ENCODE data around the gene FAM180A.

FAM180A gene

DNA sequence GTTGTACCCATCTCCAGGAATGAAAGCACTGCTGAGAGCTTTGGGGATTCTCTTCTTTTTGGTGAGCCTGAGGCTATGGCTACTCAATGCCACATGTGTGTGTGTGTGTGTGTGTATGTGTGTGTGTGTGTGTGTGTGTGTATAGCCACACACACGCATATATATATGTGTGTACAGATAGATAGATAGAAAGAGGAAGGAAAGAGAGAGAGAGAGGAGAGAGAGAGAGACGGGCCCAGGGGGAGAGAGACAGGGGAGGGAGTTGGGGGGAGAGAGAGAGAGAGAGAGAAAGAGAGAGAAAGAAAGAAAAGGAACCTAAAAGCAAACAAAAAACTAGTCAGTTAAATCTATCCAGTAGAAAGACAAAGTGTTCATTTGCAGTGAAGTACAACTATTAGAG, 28.9 kb downstream of the FAM180A start:
- no peak for DNase-seq
- H2BK5ac ChIP-seq (ENCODE audit: low read length), result no peak overlapping the region
- H3K56ac ChIP-seq (ENCODE audit: low read length), result no peak overlapping the region
- no peak overlapping the region for H2AK5ac ChIP-seq (ENCODE audit: low read length)
- no peak overlapping the region for H3K4ac ChIP-seq (ENCODE audit: low read depth, low read length)
- H3K4me2 ChIP-seq (ENCODE audit: low read length), result no peak overlapping the region
- no peak overlapping the region for H3K18ac ChIP-seq (ENCODE audit: low read length)
- H4K5ac ChIP-seq (ENCODE audit: low read length), result no peak overlapping the region
- H3K27ac ChIP-seq (ENCODE audit: low read depth, low read length), result no peak overlapping the region
- H3K27me3 ChIP-seq (ENCODE audit: insufficient read depth, low read length, poor library complexity), result no peaks in the 10 kb centered on the region
- no peak overlapping the region for H2BK120ac ChIP-seq (ENCODE audit: low read depth, low read length)
- no peaks in the 10 kb centered on the region for H3K79me2 ChIP-seq (ENCODE audit: control insufficient read depth, insufficient read depth, low read length)
- no CpG with 5 or more reads among the region's 2 CpGs for WGBS (ENCODE audit: extremely low coverage, insufficient coverage, low lambda C conversion rate)
- H3K23ac ChIP-seq (ENCODE audit: low read length), result no peak overlapping the region
- H3K36me3 ChIP-seq (ENCODE audit: control insufficient read depth, insufficient read depth, low read length), result no peaks in the 10 kb centered on the region
- no peak overlapping the region for H2BK15ac ChIP-seq (replicated peaks; ENCODE audit: low read depth)
- H3K4me3 ChIP-seq (ENCODE audit: low read length), result no peak overlapping the region
- H3K9ac ChIP-seq (ENCODE audit: low read length), result no peak overlapping the region
- peaks cover 5% of the 10 kb centered on the region for H3K4me1 ChIP-seq (ENCODE audit: control insufficient read depth, low read depth, low read length)
- H3K79me1 ChIP-seq (ENCODE audit: low read length), result no peaks in the 10 kb centered on the region
- H4K8ac ChIP-seq (ENCODE audit: low read depth, low read length), result no peak overlapping the region

DNA sequence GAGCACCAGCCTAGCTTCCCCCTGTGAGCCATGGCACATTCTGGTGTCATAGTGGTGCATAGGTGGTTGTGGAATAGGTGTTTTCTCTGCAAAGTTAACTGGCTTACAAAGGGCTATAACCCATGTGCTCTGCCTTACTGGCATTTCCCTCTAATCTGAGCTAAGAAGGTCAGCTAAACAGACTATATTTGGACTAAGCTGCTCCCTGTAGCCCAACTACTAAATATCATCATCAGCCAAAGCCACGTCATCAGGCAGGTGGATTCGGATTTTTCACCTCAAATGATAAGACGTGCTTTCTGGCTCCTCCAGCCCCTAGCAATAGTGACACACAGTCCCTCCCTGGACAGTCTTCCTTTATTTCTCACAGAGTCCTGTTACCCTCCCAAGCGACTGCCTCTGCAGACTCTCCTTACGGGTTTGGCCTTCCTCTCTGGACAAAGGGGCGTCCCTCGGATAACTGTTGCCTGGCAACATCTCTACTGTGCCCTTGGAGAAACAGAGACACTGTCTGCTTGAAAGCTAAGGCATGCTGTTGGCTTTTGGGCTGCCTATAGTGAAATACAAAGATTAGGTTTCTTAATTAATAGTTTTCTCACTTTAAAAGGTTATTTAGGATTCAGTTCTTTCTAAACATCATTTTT, 29.7 kb downstream of the FAM180A start:
- Histone ChIP-seq H4K8ac (ENCODE audit: low read depth, low read length) (no peak overlapping the region), H3K18ac (ENCODE audit: low read length) (no peak overlapping the region), H3K27me3 (ENCODE audit: insufficient read depth, low read length, poor library complexity) (no peaks in the 10 kb centered on the region), H2BK15ac (replicated peaks; ENCODE audit: low read depth) (no peak overlapping the region), H4K5ac (ENCODE audit: low read length) (no peak overlapping the region), H3K9ac (ENCODE audit: low read length) (no peak overlapping the region), H2BK5ac (ENCODE audit: low read length) (no peak overlapping the region), H3K4me3 (ENCODE audit: low read length) (no peak overlapping the region), H3K79me2 (ENCODE audit: control insufficient read depth, insufficient read depth, low read length) (no peaks in the 10 kb centered on the region), H2AK5ac (ENCODE audit: low read length) (no peak overlapping the region), H3K79me1 (ENCODE audit: low read length) (no peaks in the 10 kb centered on the region), H3K36me3 (ENCODE audit: control insufficient read depth, insufficient read depth, low read length) (no peaks in the 10 kb centered on the region), H3K4ac (ENCODE audit: low read depth, low read length) (no peak overlapping the region), H3K4me1 (ENCODE audit: control insufficient read depth, low read depth, low read length) (peaks cover 11% of the 10 kb centered on the region), H3K4me2 (ENCODE audit: low read length) (no peak overlapping the region), H3K27ac (ENCODE audit: low read depth, low read length) (no peak overlapping the region), H3K23ac (ENCODE audit: low read length) (no peak overlapping the region), H2BK120ac (ENCODE audit: low read depth, low read length) (no peak overlapping the region), H3K56ac (ENCODE audit: low read length) (no peak overlapping the region)
- no CpG with 5 or more reads among the region's 7 CpGs for WGBS (ENCODE audit: extremely low coverage, insufficient coverage, low lambda C conversion rate)
- peak; percentile 40 for DNase-seq

DNA sequence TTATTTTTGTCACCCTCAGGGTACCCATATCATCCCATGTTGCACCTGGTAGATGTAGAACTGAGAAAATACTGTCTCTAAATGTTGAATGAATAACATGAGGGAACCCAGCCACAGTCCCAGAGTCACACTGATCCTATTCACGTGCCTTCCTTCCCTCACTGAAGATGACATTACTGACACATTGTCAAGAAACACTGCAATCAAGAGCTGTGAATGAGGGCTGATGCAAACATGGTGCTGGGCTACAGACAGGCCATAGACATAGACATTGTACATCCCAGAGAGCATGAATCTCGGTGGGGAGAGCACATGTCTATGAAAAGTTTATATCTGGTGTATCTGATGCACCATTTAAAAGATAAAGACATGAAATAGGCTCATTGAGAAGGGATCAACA, 30.4 kb downstream of the FAM180A start:
- H2BK15ac ChIP-seq (replicated peaks; ENCODE audit: low read depth), result no peak overlapping the region
- H3K79me2 ChIP-seq (ENCODE audit: control insufficient read depth, insufficient read depth, low read length), result no peaks in the 10 kb centered on the region
- no peak overlapping the region for H3K18ac ChIP-seq (ENCODE audit: low read length)
- no peaks in the 10 kb centered on the region for H3K27me3 ChIP-seq (ENCODE audit: insufficient read depth, low read length, poor library complexity)
- no peak overlapping the region for H3K23ac ChIP-seq (ENCODE audit: low read length)
- H3K56ac ChIP-seq (ENCODE audit: low read length), result no peak overlapping the region
- no peak overlapping the region for H2BK120ac ChIP-seq (ENCODE audit: low read depth, low read length)
- no peaks in the 10 kb centered on the region for H3K79me1 ChIP-seq (ENCODE audit: low read length)
- no peak overlapping the region for H4K5ac ChIP-seq (ENCODE audit: low read length)
- peaks cover 13% of the 10 kb centered on the region for H3K4me1 ChIP-seq (ENCODE audit: control insufficient read depth, low read depth, low read length)
- H3K4me3 ChIP-seq (ENCODE audit: low read length), result no peak overlapping the region
- no peak overlapping the region for H3K4ac ChIP-seq (ENCODE audit: low read depth, low read length)
- WGBS (ENCODE audit: extremely low coverage, insufficient coverage, low lambda C conversion rate), result no CpG with 5 or more reads among the region's 2 CpGs
- H3K9ac ChIP-seq (ENCODE audit: low read length), result no peak overlapping the region
- no peaks in the 10 kb centered on the region for H3K36me3 ChIP-seq (ENCODE audit: control insufficient read depth, insufficient read depth, low read length)
- H3K27ac ChIP-seq (ENCODE audit: low read depth, low read length), result no peak overlapping the region
- no peak overlapping the region for H2BK5ac ChIP-seq (ENCODE audit: low read length)
- no peak for DNase-seq
- no peak overlapping the region for H2AK5ac ChIP-seq (ENCODE audit: low read length)
- no peak overlapping the region for H4K8ac ChIP-seq (ENCODE audit: low read depth, low read length)
- H3K4me2 ChIP-seq (ENCODE audit: low read length), result no peak overlapping the region

DNA sequence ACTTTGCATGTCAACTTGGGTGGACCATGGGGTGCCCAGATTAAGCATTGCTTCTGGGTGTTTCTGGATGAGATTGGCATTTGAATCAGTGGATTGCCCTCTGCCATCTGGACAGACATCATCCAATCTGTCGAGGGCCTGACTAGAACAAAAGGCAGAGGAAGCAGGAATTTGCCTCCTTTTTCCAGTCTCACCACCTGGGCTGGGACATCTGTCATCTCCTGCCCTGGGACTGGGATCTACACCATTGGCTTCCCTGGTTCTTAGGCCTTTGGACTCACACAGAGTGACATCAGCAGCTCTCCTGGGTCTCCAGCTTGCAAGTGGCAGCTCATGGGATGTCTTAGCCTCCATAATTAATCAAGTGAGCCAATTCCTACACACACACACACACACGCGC, 30.9 kb downstream of the FAM180A start:
- H3K79me1 ChIP-seq (ENCODE audit: low read length), result no peaks in the 10 kb centered on the region
- H2BK5ac ChIP-seq (ENCODE audit: low read length), result no peak overlapping the region
- H3K4me1 ChIP-seq (ENCODE audit: control insufficient read depth, low read depth, low read length), result peaks cover 19% of the 10 kb centered on the region
- H3K79me2 ChIP-seq (ENCODE audit: control insufficient read depth, insufficient read depth, low read length), result no peaks in the 10 kb centered on the region
- no peak overlapping the region for H3K9ac ChIP-seq (ENCODE audit: low read length)
- H3K23ac ChIP-seq (ENCODE audit: low read length), result no peak overlapping the region
- no peak overlapping the region for H3K18ac ChIP-seq (ENCODE audit: low read length)
- no peak overlapping the region for H2BK120ac ChIP-seq (ENCODE audit: low read depth, low read length)
- no peak overlapping the region for H2AK5ac ChIP-seq (ENCODE audit: low read length)
- no peak overlapping the region for H3K4me3 ChIP-seq (ENCODE audit: low read length)
- no peak for DNase-seq
- no peak overlapping the region for H3K4me2 ChIP-seq (ENCODE audit: low read length)
- H3K4ac ChIP-seq (ENCODE audit: low read depth, low read length), result no peak overlapping the region
- H3K27ac ChIP-seq (ENCODE audit: low read depth, low read length), result no peak overlapping the region
- H4K8ac ChIP-seq (ENCODE audit: low read depth, low read length), result no peak overlapping the region
- H2BK15ac ChIP-seq (replicated peaks; ENCODE audit: low read depth), result no peak overlapping the region
- no peak overlapping the region for H3K56ac ChIP-seq (ENCODE audit: low read length)
- H4K5ac ChIP-seq (ENCODE audit: low read length), result no peak overlapping the region
- H3K36me3 ChIP-seq (ENCODE audit: control insufficient read depth, insufficient read depth, low read length), result no peaks in the 10 kb centered on the region
- WGBS (ENCODE audit: extremely low coverage, insufficient coverage, low lambda C conversion rate), result no CpG with 5 or more reads among the region's 3 CpGs
- H3K27me3 ChIP-seq (ENCODE audit: insufficient read depth, low read length, poor library complexity), result no peaks in the 10 kb centered on the region

DNA sequence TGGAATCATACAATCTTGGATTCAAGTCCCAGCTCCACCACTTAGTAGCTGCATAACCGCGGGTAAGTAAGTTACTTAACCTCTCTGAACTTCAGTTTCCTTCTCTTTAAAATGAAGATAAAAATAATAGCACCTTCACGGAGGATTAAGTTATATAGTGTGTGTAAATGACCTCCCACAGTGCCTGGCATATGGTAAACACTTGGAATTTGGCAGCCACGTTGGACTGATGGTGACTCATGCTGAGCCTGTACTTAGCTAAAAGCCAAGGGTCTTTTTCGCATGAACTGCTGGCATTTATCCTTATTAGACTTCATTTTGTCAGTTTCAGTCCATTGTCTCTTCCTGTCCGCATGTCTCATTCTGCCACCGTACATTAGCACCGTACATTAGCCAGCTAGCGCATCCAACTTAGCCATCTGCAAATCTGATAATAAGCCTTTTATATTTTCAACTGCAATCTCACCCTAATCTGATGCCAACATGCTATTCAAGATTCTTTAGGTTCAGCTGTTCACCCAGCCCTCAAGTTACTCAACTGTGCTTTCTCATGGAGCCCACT, 31.9 kb downstream of the FAM180A start:
- no peaks in the 10 kb centered on the region for H3K79me1 ChIP-seq (ENCODE audit: low read length)
- H4K8ac ChIP-seq (ENCODE audit: low read depth, low read length), result no peak overlapping the region
- H2AK5ac ChIP-seq (ENCODE audit: low read length), result no peak overlapping the region
- H3K56ac ChIP-seq (ENCODE audit: low read length), result no peak overlapping the region
- H3K36me3 ChIP-seq (ENCODE audit: control insufficient read depth, insufficient read depth, low read length), result no peaks in the 10 kb centered on the region
- no CpG with 5 or more reads among the region's 9 CpGs for WGBS (ENCODE audit: extremely low coverage, insufficient coverage, low lambda C conversion rate)
- no peaks in the 10 kb centered on the region for H3K27me3 ChIP-seq (ENCODE audit: insufficient read depth, low read length, poor library complexity)
- H3K4me1 ChIP-seq (ENCODE audit: control insufficient read depth, low read depth, low read length), result peaks cover 20% of the 10 kb centered on the region
- H4K5ac ChIP-seq (ENCODE audit: low read length), result no peak overlapping the region
- no peak overlapping the region for H3K18ac ChIP-seq (ENCODE audit: low read length)
- H3K9ac ChIP-seq (ENCODE audit: low read length), result no peak overlapping the region
- no peak overlapping the region for H3K27ac ChIP-seq (ENCODE audit: low read depth, low read length)
- H3K23ac ChIP-seq (ENCODE audit: low read length), result no peak overlapping the region
- no peak overlapping the region for H2BK15ac ChIP-seq (replicated peaks; ENCODE audit: low read depth)
- no peaks in the 10 kb centered on the region for H3K79me2 ChIP-seq (ENCODE audit: control insufficient read depth, insufficient read depth, low read length)
- no peak overlapping the region for H3K4me3 ChIP-seq (ENCODE audit: low read length)
- DNase-seq, result peak; percentile 73
- H2BK120ac ChIP-seq (ENCODE audit: low read depth, low read length), result no peak overlapping the region
- H2BK5ac ChIP-seq (ENCODE audit: low read length), result no peak overlapping the region
- no peak overlapping the region for H3K4me2 ChIP-seq (ENCODE audit: low read length)
- H3K4ac ChIP-seq (ENCODE audit: low read depth, low read length), result no peak overlapping the region

DNA sequence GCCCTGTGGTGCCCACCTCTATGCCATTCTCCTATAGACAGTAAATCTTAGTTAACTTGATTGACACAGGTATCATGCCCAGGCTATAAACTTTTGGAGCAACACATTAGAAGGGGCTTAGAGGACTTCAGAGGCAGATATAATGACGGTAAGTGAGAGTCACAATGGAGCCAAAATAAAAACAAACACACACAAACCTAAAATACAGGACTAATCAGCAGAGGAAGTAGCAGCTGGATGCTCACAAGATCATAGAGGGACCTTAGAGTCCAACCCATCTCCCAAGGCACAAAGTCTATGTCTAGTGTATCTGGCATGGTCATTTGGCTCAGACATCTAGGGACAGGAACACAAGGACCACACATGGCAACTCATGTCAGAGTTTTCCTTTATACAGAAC, 32.9 kb downstream of the FAM180A start:
- peak overlapping the region; percentile 45 for H2AK5ac ChIP-seq (ENCODE audit: low read length)
- no CpG with 5 or more reads among the region's 1 CpG for WGBS (ENCODE audit: extremely low coverage, insufficient coverage, low lambda C conversion rate)
- H4K5ac ChIP-seq (ENCODE audit: low read length), result no peak overlapping the region
- H2BK15ac ChIP-seq (replicated peaks; ENCODE audit: low read depth), result no peak overlapping the region
- H3K4me3 ChIP-seq (ENCODE audit: low read length), result no peak overlapping the region
- peak overlapping the region; percentile 80 for H3K23ac ChIP-seq (ENCODE audit: low read length)
- H3K4me2 ChIP-seq (ENCODE audit: low read length), result no peak overlapping the region
- H3K27me3 ChIP-seq (ENCODE audit: insufficient read depth, low read length, poor library complexity), result no peaks in the 10 kb centered on the region
- H2BK120ac ChIP-seq (ENCODE audit: low read depth, low read length), result no peak overlapping the region
- H4K8ac ChIP-seq (ENCODE audit: low read depth, low read length), result no peak overlapping the region
- peak overlapping the region; percentile 50 for H3K4ac ChIP-seq (ENCODE audit: low read depth, low read length)
- no peak for DNase-seq
- H3K79me2 ChIP-seq (ENCODE audit: control insufficient read depth, insufficient read depth, low read length), result no peaks in the 10 kb centered on the region
- H3K27ac ChIP-seq (ENCODE audit: low read depth, low read length), result no peak overlapping the region
- H3K36me3 ChIP-seq (ENCODE audit: control insufficient read depth, insufficient read depth, low read length), result no peaks in the 10 kb centered on the region
- no peak overlapping the region for H3K56ac ChIP-seq (ENCODE audit: low read length)
- H3K9ac ChIP-seq (ENCODE audit: low read length), result no peak overlapping the region
- H3K4me1 ChIP-seq (ENCODE audit: control insufficient read depth, low read depth, low read length), result peaks cover 20% of the 10 kb centered on the region
- H3K79me1 ChIP-seq (ENCODE audit: low read length), result no peaks in the 10 kb centered on the region
- peak overlapping the region; percentile 50 for H2BK5ac ChIP-seq (ENCODE audit: low read length)
- no peak overlapping the region for H3K18ac ChIP-seq (ENCODE audit: low read length)
